Measurements from ENCODE around the gene ZC3H12A.

Gene ZC3H12A

GRCh38 chr1:37474046-37474696 lies at the start of gene ZC3H12A:
TSS of gene ZC3H12A (plus strand) at chr1:37474580. CDS start at chr1:37475497, 917 bp downstream.
- TF ChIP-seq, protein P1, sequence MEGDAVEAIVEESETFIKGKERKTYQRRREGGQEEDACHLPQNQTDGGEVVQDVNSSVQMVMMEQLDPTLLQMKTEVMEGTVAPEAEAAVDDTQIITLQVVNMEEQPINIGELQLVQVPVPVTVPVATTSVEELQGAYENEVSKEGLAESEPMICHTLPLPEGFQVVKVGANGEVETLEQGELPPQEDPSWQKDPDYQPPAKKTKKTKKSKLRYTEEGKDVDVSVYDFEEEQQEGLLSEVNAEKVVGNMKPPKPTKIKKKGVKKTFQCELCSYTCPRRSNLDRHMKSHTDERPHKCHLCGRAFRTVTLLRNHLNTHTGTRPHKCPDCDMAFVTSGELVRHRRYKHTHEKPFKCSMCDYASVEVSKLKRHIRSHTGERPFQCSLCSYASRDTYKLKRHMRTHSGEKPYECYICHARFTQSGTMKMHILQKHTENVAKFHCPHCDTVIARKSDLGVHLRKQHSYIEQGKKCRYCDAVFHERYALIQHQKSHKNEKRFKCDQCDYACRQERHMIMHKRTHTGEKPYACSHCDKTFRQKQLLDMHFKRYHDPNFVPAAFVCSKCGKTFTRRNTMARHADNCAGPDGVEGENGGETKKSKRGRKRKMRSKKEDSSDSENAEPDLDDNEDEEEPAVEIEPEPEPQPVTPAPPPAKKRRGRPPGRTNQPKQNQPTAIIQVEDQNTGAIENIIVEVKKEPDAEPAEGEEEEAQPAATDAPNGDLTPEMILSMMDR (IDR thresholded peaks at IDR 0.05), result no peak

DNA sequence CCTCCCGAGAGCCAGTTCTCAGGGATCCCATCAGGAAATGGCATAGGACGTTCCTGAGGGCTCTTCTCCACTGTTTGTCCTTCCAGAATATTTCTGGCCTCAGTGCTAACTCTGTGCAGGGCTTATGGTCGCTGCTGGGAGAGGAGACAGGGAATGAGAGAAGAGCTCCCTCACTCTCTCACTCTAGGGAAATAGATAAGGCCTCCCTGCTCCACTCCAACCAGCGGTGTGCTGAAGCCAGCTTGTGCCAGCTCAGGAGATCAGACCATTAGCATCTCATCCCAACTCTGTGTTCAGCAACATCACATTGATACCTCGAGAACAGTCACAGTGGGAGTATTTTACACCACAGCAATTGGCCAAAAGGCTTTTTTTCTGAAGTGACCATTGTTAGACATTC lies 49.2 kb upstream of the ZC3H12A start:
- TF ChIP-seq, protein P1 (IDR thresholded peaks at IDR 0.05), result no peak

- TF ChIP-seq, protein P1 (IDR thresholded peaks at IDR 0.05), result no peak
These were observed 45.4 kb upstream of the ZC3H12A start for GRCh38 chr1:37429029-37429428.

DNA sequence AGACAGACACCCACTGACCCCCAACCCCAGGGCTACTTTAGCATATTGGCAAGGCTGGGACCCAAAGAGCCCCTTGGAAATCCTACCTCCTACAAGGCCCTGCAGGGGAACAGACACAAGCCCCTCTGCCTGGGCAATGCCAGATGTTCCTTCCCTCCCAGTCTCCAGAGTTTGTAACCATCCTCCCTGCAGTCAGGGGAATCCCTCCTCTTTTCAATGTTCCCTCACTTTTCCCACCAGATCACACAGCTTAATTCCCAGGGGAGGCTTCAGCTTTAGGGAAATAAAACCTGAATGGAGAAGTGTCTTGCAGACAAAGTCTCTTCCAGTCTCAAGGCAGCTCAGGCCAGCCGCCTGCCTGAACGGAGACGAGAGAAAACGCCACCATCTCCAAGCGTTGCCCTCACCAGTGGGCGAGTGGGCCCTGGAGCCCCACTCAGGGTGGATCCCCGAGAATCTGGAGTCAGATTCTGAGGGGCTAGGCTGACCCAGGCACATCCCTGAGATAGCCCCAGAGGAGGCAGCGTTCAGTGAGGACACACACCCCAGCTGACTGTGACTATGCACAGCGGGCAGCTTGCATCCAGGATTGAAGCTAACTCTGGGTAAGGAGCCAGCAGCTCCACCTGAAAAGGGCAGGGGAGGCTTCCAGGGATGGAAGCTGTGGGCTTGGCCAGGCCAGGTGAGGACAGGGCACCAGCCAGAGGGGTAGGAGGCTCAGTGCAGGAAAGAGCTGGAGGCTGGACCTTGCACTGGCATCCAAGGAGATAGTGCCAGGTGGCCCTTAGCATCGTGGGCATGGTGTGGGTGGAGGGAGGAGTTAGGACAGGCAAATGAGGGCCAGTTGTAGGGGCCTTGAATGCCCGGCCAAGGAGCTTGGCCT lies 44.0 kb upstream of the ZC3H12A start:
- TF ChIP-seq, protein P1 (IDR thresholded peaks at IDR 0.05), result no peak

GRCh38 chr1:37432716-37433115 lies 41.7 kb upstream of the ZC3H12A start:
- TF ChIP-seq, protein P1 (IDR thresholded peaks at IDR 0.05), result no peak

GRCh38 chr1:37433171-37433570 lies 41.2 kb upstream of the ZC3H12A start:
- TF ChIP-seq, protein P1 (IDR thresholded peaks at IDR 0.05), result no peak

- TF ChIP-seq, protein P1 (IDR thresholded peaks at IDR 0.05), result peak; percentile 98
These were observed 39.8 kb upstream of the ZC3H12A start for GRCh38 chr1:37434292-37435225.
